Measurements from ENCODE around the gene CCDC51. TPM values are rescaled to one million over a fixed set of nuclear protein-coding genes. Genes with fewer than 3 reads are reported as not detected.

CCDC51 gene
- total RNA-seq, 1 experiment from 2014 or later: 31.9 TPM

GRCh38 chr3:48467473-48468267 is 27.8 kb upstream of the CCDC51 start:
- Mint-ChIP-seq H3K27ac (ENCODE audit: low read depth, unreplicated experiment) (peak overlapping the region; percentile 22), H3K36me3 (ENCODE audit: insufficient read depth, unreplicated experiment) (peaks cover 50% of the 10 kb centered on the region), H3K9me3 (ENCODE audit: unreplicated experiment) (no peaks in the 10 kb centered on the region), H3K27me3 (ENCODE audit: insufficient read depth, unreplicated experiment) (no peaks in the 10 kb centered on the region), H3K4me3 (ENCODE audit: unreplicated experiment) (no peak overlapping the region), H3K4me1 (ENCODE audit: insufficient read depth, unreplicated experiment) (peaks cover 25% of the 10 kb centered on the region)
- CTCF ChIA-PET: interaction anchor here (0.6 to 1.7 kb wide), 4 partner anchors 32 to 199 kb away, joined by 3 to 8 read pairs (median 5); no protein-coding TSS in a partner anchor
- no TSS peak for BruUV-seq (replicated peaks)
- intact Hi-C loops (cut with micrococcal nuclease): loop anchor here (5.0 kb wide), 1 partner anchor 195 kb away; the partner anchor contains the start of gene CELSR3
- TF ChIP-seq CTCF (IDR thresholded peaks at IDR 0.05; ENCODE audit: unreplicated experiment): no peak
- DNase-seq (ENCODE audit: unreplicated experiment): no peak
- POLR2A ChIA-PET: interaction anchor here (0.9 to 1.3 kb wide), 2 partner anchors 10 to 132 kb away, joined by 4 read pairs; no protein-coding TSS in a partner anchor

GRCh38 chr3:48467110-48467454 is 27.2 kb upstream of the CCDC51 start:
- intact Hi-C loops (cut with micrococcal nuclease): loop anchor here (5.0 kb wide), 1 partner anchor 195 kb away; the partner anchor contains the start of gene CELSR3
- Mint-ChIP-seq H3K4me1 (ENCODE audit: insufficient read depth, unreplicated experiment) (peaks cover 25% of the 10 kb centered on the region), H3K27me3 (ENCODE audit: insufficient read depth, unreplicated experiment) (no peaks in the 10 kb centered on the region), H3K4me3 (ENCODE audit: unreplicated experiment) (peak overlapping the region; percentile 67), H3K36me3 (ENCODE audit: insufficient read depth, unreplicated experiment) (peaks cover 47% of the 10 kb centered on the region), H3K9me3 (ENCODE audit: unreplicated experiment) (no peaks in the 10 kb centered on the region), H3K27ac (ENCODE audit: low read depth, unreplicated experiment) (peak overlapping the region; percentile 99)
- POLR2A ChIA-PET: interaction anchor here (0.6 to 2.0 kb wide), 3 partner anchors 10 to 1774 kb away, joined by 4 to 12 read pairs (median 4); partner anchors contain the start of gene ATRIP
- TF ChIP-seq CTCF (IDR thresholded peaks at IDR 0.05; ENCODE audit: unreplicated experiment): no peak
- CTCF ChIA-PET: interaction anchor here (0.9 to 1.7 kb wide), 4 partner anchors 31 to 199 kb away, joined by 3 to 8 read pairs (median 4); no protein-coding TSS in a partner anchor
- DNase-seq (ENCODE audit: unreplicated experiment): no peak
- no TSS peak for BruUV-seq (replicated peaks)

GRCh38 chr3:48466386-48467109 is 26.6 kb upstream of the CCDC51 start:
- no peak for TF ChIP-seq CTCF (IDR thresholded peaks at IDR 0.05; ENCODE audit: unreplicated experiment)
- CTCF ChIA-PET: interaction anchor here (0.9 to 1.7 kb wide), 6 partner anchors 9 to 198 kb away, joined by 3 to 8 read pairs (median 3); no protein-coding TSS in a partner anchor
- Mint-ChIP-seq H3K36me3 (ENCODE audit: insufficient read depth, unreplicated experiment) (peaks cover 47% of the 10 kb centered on the region), H3K27me3 (ENCODE audit: insufficient read depth, unreplicated experiment) (no peaks in the 10 kb centered on the region), H3K9me3 (ENCODE audit: unreplicated experiment) (no peaks in the 10 kb centered on the region), H3K27ac (ENCODE audit: low read depth, unreplicated experiment) (peak overlapping the region; percentile 99), H3K4me1 (ENCODE audit: insufficient read depth, unreplicated experiment) (peaks cover 25% of the 10 kb centered on the region), H3K4me3 (ENCODE audit: unreplicated experiment) (peak overlapping the region; percentile 67)
- intact Hi-C loops (cut with micrococcal nuclease): loop anchor here (5.0 kb wide), 1 partner anchor 196 kb away; the partner anchor contains the start of gene CELSR3
- POLR2A ChIA-PET: interaction anchor here (0.6 to 2.0 kb wide), 12 partner anchors 9 to 1774 kb away, joined by 3 to 12 read pairs (median 4); partner anchors contain the start of genes ATRIP, CCDC51 and SHISA5
- DNase-seq (ENCODE audit: unreplicated experiment): no peak
- no TSS peak for BruUV-seq (replicated peaks)

All from MCF 10A (cell line).